Fibroblast of lung (primary cell): ENCODE measurements around the gene ENOX1. TPM values are rescaled to one million over a fixed set of nuclear protein-coding genes. Genes with fewer than 3 reads are reported as not detected.

Experiments used
- DNase-seq, 2 donors: peaks; one replicate each; pipeline versions ENCODE4 v3.0.0 to v3.0.0-alpha.2; 2010; ENCODE audit warnings: low read depth in 2 of 2
- H2AFZ ChIP-seq: 2 replicates; pipeline ENCODE4 v1.5.1; 2012; ENCODE audit warnings: low read length, control low read depth, inconsistent platforms
- H3K27ac ChIP-seq: 2 replicates; pipeline ENCODE4 v1.5.1; 2011; ENCODE audit warnings: low read length, control low read depth; ENCODE audit not compliant: insufficient read depth
- H3K27me3 ChIP-seq: 2 replicates; pipeline ENCODE4 v1.5.1; 2011; ENCODE audit warnings: mild to moderate bottlenecking, low read length; ENCODE audit not compliant: control insufficient read depth, insufficient read depth
- H3K36me3 ChIP-seq: 2 replicates; pipeline ENCODE4 v1.5.1; 2011; ENCODE audit warnings: low read length; ENCODE audit not compliant: control insufficient read depth, insufficient read depth
- H3K4me1 ChIP-seq: 2 replicates; pipeline ENCODE4 v1.5.1; 2011; ENCODE audit warnings: low read length; ENCODE audit not compliant: control insufficient read depth, insufficient read depth; ENCODE audit errors: extremely low read depth
- H3K4me2 ChIP-seq: 2 replicates; pipeline ENCODE4 v1.5.1; 2011; ENCODE audit warnings: low read length, control low read depth; ENCODE audit not compliant: insufficient read depth; ENCODE audit errors: extremely low read depth
- H3K4me3 ChIP-seq, 4 experiments: fragments of 200-600 bp in 1 of 4; sonication (generic) in 1 of 4; replicated peaks in 1 of 4; 2 replicates each; pipeline ENCODE4 v1.5.1; 2011 to 2016; ENCODE audit warnings: low read length in 4 of 4, low read depth in 3 of 4, mild to moderate bottlenecking in 3 of 4, control low read depth in 2 of 4, inconsistent platforms in 1 of 4, mixed read lengths in 1 of 4; ENCODE audit not compliant: insufficient read depth in 1 of 4; ENCODE audit errors: control extremely low read depth in 1 of 4
- H3K79me2 ChIP-seq: 2 replicates; pipeline ENCODE4 v1.5.1; 2012; ENCODE audit warnings: mild to moderate bottlenecking, low read length, inconsistent platforms; ENCODE audit not compliant: control insufficient read depth, insufficient read depth
- H3K9ac ChIP-seq: 2 replicates; pipeline ENCODE4 v1.5.1; 2011; ENCODE audit warnings: mild to moderate bottlenecking, low read length, control low read depth; ENCODE audit not compliant: insufficient read depth
- H3K9me3 ChIP-seq: 2 replicates; pipeline ENCODE4 v1.5.1; 2012; ENCODE audit warnings: low read depth, low read length; ENCODE audit not compliant: control insufficient read depth, insufficient read depth
- H4K20me1 ChIP-seq: 2 replicates; pipeline ENCODE4 v1.5.1; 2011; ENCODE audit warnings: low read length; ENCODE audit not compliant: control insufficient read depth, insufficient read depth; ENCODE audit errors: extremely low read depth
- EZH2 ChIP-seq: IDR thresholded peaks from 2 replicates; pipeline ENCODE4 v1.5.1; 2012; ENCODE audit warnings: low read length, control low read depth, mild to moderate bottlenecking; ENCODE audit errors: missing control alignments
- polyA plus RNA-seq, 2 donors: library from polyadenylated mRNA; depleted of rRNA in 1 of 2; stranded (reverse) in 1 of 2; unstranded in 1 of 2; fragments of >200 nt; gene quantifications; 2 replicates each; pipeline ENCODE4 v1.2.1, GENCODE V29; 2011 to 2012; ENCODE audit warnings: missing spikeins in 1 of 2
- total RNA-seq: library from RNA; depleted of rRNA; stranded (reverse); fragments of >200 nt; gene quantifications from 2 replicates; pipeline ENCODE4 v1.2.1, GENCODE V29; 2014
- TF ChIP-seq, protein P1 (sequence below), 2 donors: IDR thresholded peaks in 1 of 2; conservative IDR thresholded peaks in 1 of 2; 1 replicate in 1 of 2; 2 replicates in 1 of 2; pipeline ENCODE4 v1.5.1; 2011 to 2012; ENCODE audit warnings: low read length in 2 of 2, control low read depth in 1 of 2, inconsistent platforms in 1 of 2, low read depth in 1 of 2, mild to moderate bottlenecking in 1 of 2

Gene ENOX1
- total and polyA plus RNA-seq, 2 donors (not counting 1 experiment from before 2014, with no cell fraction given): 3.5 to 7.6 TPM

DNA sequence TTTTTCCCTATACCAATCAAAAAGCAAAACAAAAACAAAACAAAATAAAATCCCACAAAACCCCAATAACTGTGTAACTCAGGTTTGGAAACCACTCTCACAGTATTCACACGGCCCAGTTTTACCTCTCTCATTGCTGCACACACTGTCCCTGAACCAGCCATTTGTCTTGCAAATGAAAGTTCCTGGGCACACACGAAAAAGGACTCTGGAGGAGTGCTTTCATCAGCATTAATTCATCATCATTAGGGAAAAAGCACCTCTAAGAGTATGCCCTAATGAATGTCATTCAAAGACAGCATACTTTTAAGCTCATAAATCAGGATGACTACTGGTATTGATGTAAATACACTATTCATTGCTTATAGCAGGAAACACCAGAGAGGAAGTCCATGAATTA lies 457.1 kb downstream of the ENOX1 start:
- no peaks in the 10 kb centered on the region for H4K20me1 ChIP-seq
- H3K4me2 ChIP-seq: no peak overlapping the region
- DNase-seq: no peak
- H3K4me1 ChIP-seq: no peaks in the 10 kb centered on the region
- no peaks in the 10 kb centered on the region for H3K27me3 ChIP-seq
- no peaks in the 10 kb centered on the region for H3K79me2 ChIP-seq
- H3K4me3 ChIP-seq: no peak overlapping the region
- H3K36me3 ChIP-seq: no peaks in the 10 kb centered on the region
- TF ChIP-seq, protein P1, sequence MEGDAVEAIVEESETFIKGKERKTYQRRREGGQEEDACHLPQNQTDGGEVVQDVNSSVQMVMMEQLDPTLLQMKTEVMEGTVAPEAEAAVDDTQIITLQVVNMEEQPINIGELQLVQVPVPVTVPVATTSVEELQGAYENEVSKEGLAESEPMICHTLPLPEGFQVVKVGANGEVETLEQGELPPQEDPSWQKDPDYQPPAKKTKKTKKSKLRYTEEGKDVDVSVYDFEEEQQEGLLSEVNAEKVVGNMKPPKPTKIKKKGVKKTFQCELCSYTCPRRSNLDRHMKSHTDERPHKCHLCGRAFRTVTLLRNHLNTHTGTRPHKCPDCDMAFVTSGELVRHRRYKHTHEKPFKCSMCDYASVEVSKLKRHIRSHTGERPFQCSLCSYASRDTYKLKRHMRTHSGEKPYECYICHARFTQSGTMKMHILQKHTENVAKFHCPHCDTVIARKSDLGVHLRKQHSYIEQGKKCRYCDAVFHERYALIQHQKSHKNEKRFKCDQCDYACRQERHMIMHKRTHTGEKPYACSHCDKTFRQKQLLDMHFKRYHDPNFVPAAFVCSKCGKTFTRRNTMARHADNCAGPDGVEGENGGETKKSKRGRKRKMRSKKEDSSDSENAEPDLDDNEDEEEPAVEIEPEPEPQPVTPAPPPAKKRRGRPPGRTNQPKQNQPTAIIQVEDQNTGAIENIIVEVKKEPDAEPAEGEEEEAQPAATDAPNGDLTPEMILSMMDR (conservative IDR thresholded peaks at IDR 0.05 in 1 of 2, IDR thresholded peaks at IDR 0.05 in 1 of 2; ENCODE audit: low read depth in 1 of 2, low read length in 2 of 2): no peak
- no peak for TF ChIP-seq EZH2
- no peak overlapping the region for H2AFZ ChIP-seq
- no peak overlapping the region for H3K27ac ChIP-seq
- H3K9me3 ChIP-seq: no peaks in the 10 kb centered on the region
- no peak overlapping the region for H3K9ac ChIP-seq

DNA sequence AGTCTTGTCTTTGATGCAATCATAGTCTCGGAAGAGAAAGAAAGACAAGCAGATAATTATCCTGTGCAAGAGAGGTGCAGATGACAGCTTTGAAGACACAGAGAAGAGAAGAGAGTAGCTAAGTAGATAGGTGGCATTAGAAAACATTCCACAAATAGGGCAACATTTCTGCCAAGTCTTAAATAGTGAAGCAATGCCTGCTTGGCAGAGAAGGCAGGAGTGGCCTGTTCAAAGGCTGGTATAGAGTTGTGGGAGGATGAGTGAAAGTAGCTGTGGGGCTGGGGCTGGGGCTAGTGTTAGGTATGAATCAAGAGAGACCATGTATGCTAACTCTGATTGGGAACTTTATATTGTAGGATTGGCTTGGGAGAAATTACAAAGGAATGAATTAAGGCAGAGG lies 457.9 kb downstream of the ENOX1 start:
- Histone ChIP-seq H3K79me2 (no peaks in the 10 kb centered on the region), H3K9ac (no peak overlapping the region)

DNA sequence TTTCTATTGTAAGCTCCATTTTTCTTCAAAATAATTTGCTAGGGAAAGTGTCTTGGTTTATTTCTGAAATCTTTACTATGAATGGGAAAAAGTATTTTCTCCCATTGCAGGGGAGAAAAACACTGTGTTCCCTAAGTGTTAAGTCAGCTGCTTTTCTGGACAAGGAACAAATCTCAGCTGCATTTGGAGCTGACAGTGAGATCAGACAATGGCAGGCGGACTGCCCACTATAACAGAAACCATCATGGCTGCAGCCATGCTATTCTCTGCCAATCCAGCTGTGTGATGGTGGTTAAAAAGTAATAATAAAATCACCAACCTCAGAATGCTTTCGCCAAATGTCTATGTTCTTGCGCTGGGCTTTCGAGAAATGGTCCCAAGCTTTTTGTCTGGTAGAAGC lies 460.7 kb downstream of the ENOX1 start:
- Histone ChIP-seq H3K9me3 (no peaks in the 10 kb centered on the region), H3K4me2 (no peak overlapping the region), H3K79me2 (no peaks in the 10 kb centered on the region), H3K9ac (no peak overlapping the region), H2AFZ (no peak overlapping the region), H4K20me1 (no peaks in the 10 kb centered on the region), H3K4me1 (no peaks in the 10 kb centered on the region), H3K27me3 (no peaks in the 10 kb centered on the region), H3K4me3 (no peak overlapping the region), H3K36me3 (no peaks in the 10 kb centered on the region), H3K27ac (no peak overlapping the region)
- DNase-seq: no peak
- no peak for TF ChIP-seq EZH2
- TF ChIP-seq, protein P1 (conservative IDR thresholded peaks at IDR 0.05 in 1 of 2, IDR thresholded peaks at IDR 0.05 in 1 of 2; ENCODE audit: low read depth in 1 of 2, low read length in 2 of 2): no peak

More for the DNA sequence above, 457.9 kb downstream of the ENOX1 start:
- Histone ChIP-seq H2AFZ (no peak overlapping the region), H3K9me3 (no peaks in the 10 kb centered on the region), H3K4me3 (no peak overlapping the region), H4K20me1 (no peaks in the 10 kb centered on the region), H3K27ac (no peak overlapping the region), H3K36me3 (no peaks in the 10 kb centered on the region), H3K27me3 (no peaks in the 10 kb centered on the region), H3K4me1 (no peaks in the 10 kb centered on the region), H3K4me2 (no peak overlapping the region)
- DNase-seq: no peak
- TF ChIP-seq, protein P1 (conservative IDR thresholded peaks at IDR 0.05 in 1 of 2, IDR thresholded peaks at IDR 0.05 in 1 of 2; ENCODE audit: low read depth in 1 of 2, low read length in 2 of 2): no peak
- no peak for TF ChIP-seq EZH2
